GM12891 (cell line): Measurements from ENCODE around the gene FBLN5.

Experiments used
- PAX5 ChIP-seq: IDR thresholded peaks from 2 replicates; pipeline ENCODE4 v1.6.1; 2011; ENCODE audit warnings: low read length, moderate library complexity, mild to moderate bottlenecking; ENCODE audit not compliant: insufficient read depth, severe bottlenecking
- POLR2A ChIP-seq: IDR thresholded peaks from 2 replicates; pipeline ENCODE4 v1.6.1; 2011; ENCODE audit warnings: low read depth, low read length, control low read depth
- POLR2AphosphoS5 ChIP-seq: IDR thresholded peaks from 2 replicates; pipeline ENCODE4 v1.6.1; 2011; ENCODE audit warnings: low read depth, low read length, control low read depth
- POU2F2 ChIP-seq: IDR thresholded peaks from 2 replicates; pipeline ENCODE4 v1.6.1; 2011; ENCODE audit warnings: low read depth, mild to moderate bottlenecking, control low read depth, low read length, moderate library complexity
- SPI1 ChIP-seq: IDR thresholded peaks from 2 replicates; pipeline ENCODE4 v1.6.1; 2011; ENCODE audit warnings: low read depth, low read length, control low read depth
- TAF1 ChIP-seq: IDR thresholded peaks from 2 replicates; pipeline ENCODE4 v1.6.1; 2011; ENCODE audit warnings: low read depth, low read length, control low read depth

GRCh38 chr14:91899213-91899612 is 48.3 kb downstream of the FBLN5 start:
- TF ChIP-seq POLR2AphosphoS5, result no peak
- no peak for TF ChIP-seq SPI1
- no peak for TF ChIP-seq POU2F2
- no peak for TF ChIP-seq POLR2A
- no peak for TF ChIP-seq TAF1
- TF ChIP-seq PAX5, result no peak
